Right ventricle myocardium inferior (tissue), 1 donor: ENCODE data around the gene GADD45G. TPM values are rescaled to one million over a fixed set of nuclear protein-coding genes. Genes with fewer than 3 reads are reported as not detected.

ENCODE experiments used
- ATAC-seq: fragments of 200-7000 bp; cut with Tn5 transposase; one replicate; pipeline ENCODE4 v1.9.1; 2020; ENCODE audit warnings: mild to moderate bottlenecking, moderate library complexity
- DNase-seq: peaks from one replicate; pipeline ENCODE4 v3.0.0; 2021; ENCODE audit errors: missing footprints
- intact Hi-C: fragments of 100-400 bp; cut with DNase I; formaldehyde crosslinking; loops from one replicate; pipeline ENCODE4 v1.11.0; 2022
- total RNA-seq: library from RNA; stranded (reverse); fragmentation: NEBNext Ultra II Directional; extraction: Animal tissue kit (Norgen Biotek cat#: 25700); gene quantifications from one replicate; pipeline ENCODE4 v1.2.1, GENCODE V29; 2021
- donor health status: DM: no; HTN: yes; CAD: no; lungs with severe emphysema.

GADD45G gene
- total RNA-seq, 1 donor from 2014 or later = 47.6 TPM

DNA sequence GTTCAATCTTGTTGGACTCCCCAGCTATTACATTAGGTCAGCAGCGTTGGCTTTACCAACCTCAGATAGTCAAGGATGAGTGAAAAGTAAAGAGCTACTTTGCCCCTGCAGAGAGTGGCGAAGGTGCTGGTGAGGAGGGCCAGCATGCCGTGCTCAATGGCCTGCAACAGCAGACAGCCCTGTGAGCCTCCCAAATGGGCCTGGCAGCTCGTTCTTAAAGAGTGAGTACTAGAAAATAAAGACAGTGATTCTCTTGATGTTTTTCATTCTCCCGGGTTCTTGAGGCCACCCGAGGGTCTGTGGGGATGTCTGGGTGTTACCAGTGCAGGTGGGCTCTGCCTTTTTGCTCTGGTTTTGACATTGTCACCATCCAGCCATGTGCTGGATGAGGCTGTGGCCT lies 16.2 kb downstream of the GADD45G start:
- DNase-seq = no peak
- intact Hi-C loops = loop anchor here (5.0 kb wide), 5 partner anchors 41 to 381 kb away; no protein-coding TSS in a partner anchor
- ATAC-seq = no peak

DNA sequence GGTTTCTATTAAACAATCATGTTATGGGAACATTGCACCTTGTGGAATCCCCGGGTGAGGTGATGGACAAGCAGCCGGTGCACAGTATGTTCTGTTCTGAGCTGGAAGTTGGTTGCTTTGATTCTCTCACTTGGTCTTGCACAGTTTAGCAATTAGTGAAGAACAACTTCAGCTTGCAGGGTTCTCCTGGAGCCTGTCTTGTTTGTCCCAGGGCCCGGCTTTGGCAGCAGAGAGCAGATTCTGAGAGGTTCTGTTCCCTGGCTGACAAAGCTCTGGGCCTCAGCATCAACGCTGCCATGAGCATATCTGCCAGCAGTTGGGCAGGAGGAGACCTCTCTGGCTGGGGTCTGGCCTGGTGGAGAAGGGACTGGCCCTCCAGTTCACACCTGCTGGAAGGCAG lies 16.9 kb downstream of the GADD45G start:
- no peak for DNase-seq
- intact Hi-C loops = loop anchor here (2.0 to 5.0 kb wide), 6 partner anchors 41 to 381 kb away; no protein-coding TSS in a partner anchor
- ATAC-seq = peak; percentile 32

DNA sequence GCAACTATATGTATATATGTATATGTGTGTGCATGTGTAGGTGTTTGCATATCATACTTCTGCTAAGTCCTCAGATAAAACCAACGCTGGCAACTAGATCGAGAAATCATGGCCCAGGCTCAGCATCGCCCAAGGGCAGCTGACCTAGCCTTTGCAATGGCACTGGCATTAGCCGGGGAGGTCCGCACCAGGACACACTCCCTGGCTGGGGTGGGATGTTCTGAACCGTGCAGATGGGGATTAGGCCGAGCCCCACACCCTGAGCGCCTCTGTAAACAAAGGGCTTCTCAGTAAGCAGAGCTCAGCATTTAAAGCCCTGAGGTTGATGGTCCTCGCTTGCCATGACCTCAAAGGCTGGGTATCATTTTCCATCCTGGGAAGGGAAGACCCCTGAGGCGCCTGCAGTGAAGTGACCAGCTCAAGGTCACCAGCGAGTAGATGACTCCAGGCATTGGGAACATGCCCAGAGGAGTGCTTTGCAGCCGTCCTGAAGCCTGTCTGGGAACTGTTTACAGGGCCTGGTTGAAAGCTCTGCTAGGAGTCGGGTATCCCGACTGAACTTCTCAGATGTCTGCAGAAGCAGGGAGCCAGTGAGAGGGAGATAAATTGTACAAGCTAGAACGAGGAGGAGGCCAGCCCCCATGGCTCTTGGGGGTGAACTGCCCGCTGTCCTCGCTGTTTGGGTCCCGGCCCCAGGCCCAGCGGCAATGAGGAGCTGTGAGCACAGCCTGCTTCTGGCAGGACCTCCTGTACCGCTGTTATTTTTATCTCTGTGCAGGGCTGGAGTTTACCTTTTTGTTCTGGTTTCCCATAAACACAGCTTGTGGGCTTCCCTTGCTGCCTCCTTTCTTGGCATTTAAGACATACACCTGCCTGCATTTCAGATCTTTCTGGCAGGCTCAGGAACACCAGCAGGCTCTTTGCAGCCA lies 18.4 kb downstream of the GADD45G start:
- intact Hi-C loops = loop anchor here (2.0 to 5.0 kb wide), 6 partner anchors 39 to 379 kb away; no protein-coding TSS in a partner anchor
- ATAC-seq = peak; percentile 81
- no peak for DNase-seq

DNA sequence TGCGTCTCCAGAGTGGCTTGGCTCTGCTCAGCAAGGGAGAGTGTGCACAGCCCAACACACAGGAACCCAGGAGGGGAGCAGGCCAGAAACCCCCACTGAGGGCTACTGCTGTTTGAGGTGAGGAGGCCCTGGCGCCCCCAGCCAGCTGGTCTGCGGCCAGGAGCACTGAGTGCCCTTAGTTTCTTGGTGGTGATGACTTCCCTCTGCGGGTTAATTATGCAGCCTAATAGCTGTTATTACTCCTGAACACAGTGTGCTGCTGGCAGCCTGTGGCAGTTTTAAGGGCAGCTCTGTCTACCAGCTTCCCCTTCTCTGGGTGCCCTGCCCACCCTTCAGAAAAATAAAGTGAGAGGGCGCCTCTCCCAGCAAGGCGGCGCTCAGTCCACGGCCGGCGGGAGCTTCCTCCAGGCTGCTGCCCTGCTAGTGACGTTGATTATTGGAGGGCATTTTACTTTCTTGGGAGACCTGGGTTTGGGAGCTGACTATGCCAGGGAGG lies 19.2 kb downstream of the GADD45G start:
- ATAC-seq (peak; percentile 80), DNase-seq (peak; percentile 83)
- intact Hi-C loops = loop anchor here (2.0 to 5.0 kb wide), 6 partner anchors 38 to 378 kb away; no protein-coding TSS in a partner anchor

DNA sequence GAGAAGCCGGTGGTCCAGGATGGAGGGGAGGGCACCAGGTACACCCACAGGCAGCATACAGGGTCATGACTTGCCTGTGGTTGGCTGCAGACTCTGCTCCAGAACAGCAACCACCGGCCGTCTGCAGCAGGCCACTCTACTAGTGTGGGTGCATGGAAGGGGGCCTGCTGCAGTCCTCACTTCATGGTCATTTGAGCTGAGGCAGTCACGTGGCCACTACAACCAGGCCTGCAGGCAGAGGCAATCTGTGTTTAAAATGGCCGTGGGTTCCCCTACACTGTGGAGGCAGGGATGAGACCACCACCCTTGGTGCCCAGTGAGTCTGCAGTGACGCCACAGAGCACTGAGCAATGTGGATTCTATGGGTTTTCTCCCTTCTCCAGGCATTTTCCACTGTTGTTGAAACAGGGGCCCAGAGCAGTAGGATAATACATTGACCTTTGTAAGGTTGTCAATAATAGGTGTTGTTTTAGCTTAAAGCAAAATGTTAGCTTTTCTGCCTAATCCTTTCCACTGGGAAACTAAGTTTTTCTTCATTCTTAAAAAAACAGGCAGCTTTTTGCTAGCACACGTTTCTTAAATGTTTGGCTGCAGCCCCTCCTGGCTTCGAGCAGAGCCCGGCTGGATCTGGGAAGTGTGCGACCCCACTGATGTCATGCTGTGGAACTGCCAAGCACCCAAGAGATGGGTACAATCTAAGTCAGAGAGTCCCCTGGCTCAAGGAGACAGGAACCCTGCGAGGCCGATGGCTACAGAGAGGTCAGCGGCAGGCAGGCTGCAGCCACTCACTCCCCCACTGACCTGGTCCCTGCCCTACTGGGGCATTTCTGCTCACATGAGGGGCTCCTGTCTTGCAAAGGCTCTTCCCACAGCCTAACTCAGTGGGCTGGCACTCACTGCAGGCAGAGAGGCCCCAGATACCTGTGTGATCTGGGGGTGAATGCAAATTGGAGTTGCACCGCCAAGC lies 21.2 kb downstream of the GADD45G start:
- intact Hi-C loops = no loop called here
- ATAC-seq = no peak
- DNase-seq = no peak

DNA sequence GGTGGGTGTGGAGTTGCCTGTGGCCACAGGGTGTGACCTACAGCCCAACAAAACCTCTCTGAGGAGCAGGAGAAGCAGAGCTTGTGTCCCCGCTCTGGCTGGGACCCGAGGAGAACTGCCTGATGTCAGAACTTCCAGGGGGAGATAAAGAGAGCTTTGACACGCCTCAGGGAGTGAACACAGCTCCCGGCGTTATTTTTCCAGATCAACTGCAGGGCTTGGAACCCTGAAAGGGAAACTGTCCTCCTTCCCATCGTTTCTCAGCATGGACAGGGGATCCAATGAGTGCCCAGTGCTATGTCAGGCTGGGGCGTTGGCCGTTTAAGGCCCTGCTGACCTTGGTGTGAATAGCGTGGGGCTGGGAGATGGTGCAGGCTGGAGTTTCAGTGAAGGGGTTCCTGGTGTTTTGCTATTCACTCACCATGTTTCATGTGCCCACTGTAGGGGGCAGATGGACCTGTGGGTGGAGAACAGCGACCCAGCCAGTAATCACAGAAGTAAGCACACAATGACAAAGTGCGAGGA lies 22.0 kb downstream of the GADD45G start:
- intact Hi-C loops = no loop called here
- DNase-seq (no peak), ATAC-seq (no peak)

DNA sequence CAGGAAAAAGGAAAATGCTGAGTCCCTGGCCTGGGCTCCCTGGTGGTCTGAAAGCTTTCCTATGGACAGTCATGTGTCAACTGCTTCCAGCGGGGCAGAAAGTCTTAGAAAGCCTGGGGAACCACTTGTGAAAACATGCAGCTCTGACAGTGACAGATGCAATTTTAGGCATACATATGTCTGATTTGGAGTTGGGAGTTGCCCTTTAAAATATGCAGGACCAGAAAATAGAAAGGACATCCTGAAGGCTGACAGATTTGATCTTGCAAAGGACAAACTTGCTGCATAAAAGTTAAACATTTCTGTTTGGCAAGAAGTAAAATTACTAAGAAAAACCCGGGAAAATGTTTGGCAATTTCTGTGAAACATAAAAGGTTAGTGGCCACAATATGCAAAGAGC lies 23.8 kb downstream of the GADD45G start:
- no peak for ATAC-seq
- DNase-seq = no peak
- intact Hi-C loops = no loop called here

DNA sequence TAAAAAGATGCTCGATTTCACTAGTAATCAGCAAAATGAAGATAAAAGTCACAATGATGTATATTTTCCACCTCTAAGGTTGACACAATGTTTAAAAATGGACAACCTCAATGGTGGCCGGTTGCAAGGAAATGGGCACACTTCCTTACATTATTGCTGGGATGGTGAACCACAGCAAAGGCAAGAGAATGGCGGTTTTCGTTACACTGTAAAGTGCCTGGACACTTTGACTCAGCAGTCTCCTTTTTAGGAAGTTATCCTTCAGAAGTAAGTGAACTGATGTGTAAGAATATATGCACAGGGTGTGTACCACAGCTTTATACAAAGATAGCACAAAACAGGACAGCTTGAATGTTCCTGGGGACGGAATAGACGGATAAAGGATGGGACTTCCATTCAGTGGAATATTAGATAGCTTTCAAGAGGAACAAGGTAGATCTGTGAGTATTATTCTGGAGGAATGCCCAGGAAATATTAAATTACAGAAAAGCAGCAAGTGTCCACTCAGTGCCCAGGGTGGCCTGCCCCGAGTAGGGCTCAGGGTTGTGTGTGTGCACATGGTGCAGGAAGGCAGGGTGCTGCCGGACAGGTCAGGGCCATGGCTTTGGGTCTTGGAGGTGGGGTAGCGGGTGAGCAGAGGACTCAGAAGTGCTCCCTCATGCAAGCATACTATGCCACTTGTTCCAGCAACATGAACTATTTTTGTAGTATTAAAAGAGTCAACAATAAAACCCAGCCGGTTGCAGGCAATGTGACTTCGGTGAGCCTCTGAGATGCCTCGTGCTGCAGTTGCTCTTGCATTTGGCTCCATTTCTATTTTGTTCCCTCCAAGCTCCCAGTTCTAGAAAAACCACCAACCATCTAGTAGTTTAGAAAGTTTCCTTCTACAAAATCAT lies 24.5 kb downstream of the GADD45G start:
- ATAC-seq (no peak), DNase-seq (no peak)
- intact Hi-C loops = no loop called here

DNA sequence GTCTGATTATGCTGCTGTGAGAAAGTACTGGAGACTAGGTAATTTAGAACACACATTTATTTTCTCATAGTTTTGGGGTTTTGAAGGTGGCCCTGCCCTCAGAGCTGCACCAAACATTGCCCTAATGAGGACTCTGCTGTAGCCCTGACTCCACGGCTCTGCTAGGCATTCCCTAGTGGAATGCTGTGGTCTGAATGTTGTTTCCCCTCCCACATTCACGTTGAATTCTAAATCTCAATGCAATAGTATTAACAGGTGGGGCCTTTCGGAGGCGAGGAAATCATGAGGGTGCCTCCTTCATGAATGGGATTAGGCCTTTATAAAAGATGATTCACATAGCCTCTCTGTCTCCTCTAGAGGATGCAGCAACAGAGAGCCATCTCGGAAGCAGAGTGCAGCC lies 25.7 kb downstream of the GADD45G start:
- intact Hi-C loops = no loop called here
- no peak for ATAC-seq
- DNase-seq = no peak

DNA sequence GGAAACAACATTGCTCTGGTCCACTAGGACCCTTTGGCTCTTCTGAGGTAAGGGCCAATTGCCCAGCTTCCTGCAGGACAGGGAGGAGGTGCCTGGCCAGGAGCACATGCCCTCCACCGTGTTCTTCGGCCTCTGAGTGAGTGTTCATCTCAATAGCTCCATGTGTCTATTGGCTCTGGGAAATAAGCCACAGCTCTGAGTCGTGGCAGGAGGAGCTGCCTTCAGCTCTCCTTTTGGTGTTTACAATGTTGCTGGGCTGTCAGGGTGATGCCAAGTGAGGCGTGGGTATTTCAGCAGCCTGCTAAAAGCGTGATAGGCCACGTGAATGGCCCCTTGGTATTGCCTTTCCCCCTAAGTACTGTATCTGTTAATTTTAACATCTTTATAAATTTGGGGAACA lies 26.6 kb downstream of the GADD45G start:
- ATAC-seq (no peak), DNase-seq (no peak)
- intact Hi-C loops = no loop called here

DNA sequence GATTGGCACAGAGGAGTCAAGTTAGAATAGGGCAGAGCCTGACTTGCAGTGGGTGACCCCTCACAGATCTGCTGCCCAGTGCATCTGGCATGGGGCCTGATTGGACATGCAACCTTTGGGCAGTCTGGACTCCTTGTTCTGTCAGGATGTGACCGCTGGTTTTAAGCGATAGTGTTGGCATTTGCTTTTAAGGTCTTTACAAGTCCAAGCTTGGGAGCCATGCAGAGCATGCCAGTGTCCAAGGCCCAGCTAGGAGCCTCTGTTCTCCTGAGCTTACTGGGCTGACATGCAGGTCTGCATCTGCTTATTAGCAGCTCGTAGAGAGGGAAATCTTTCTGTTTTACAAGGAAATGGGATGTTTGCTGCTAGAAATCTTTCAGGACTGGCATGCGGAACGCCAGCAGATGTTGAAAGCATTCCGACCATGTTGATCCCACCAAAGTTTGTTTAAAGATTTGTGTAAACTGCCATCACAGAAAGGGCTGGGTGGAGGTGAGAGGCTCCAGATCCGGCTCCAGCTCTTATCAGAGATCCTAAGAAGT lies 27.5 kb downstream of the GADD45G start:
- no peak for ATAC-seq
- intact Hi-C loops = no loop called here
- DNase-seq = no peak

DNA sequence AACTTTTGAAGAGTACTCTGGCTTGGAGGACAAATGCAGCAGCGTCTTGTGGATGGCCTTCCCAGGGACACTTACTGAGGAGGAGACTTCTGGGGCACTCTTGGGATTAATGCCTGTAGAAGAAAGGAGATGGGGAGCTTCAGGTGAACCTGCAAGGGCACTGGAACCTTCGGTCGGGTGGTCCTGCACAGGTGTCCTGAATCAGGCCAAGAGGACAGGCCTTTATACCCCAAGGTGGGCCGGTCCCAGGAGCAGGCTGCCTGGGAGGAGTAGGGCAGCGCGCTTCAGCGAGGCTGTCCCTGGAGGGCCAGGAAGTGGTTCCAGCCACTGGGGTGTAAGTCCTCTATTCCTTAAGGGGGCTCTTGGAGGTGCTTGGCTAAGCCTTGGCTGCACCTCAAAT lies 27.9 kb downstream of the GADD45G start:
- DNase-seq = no peak
- intact Hi-C loops = no loop called here
- ATAC-seq = no peak

DNA sequence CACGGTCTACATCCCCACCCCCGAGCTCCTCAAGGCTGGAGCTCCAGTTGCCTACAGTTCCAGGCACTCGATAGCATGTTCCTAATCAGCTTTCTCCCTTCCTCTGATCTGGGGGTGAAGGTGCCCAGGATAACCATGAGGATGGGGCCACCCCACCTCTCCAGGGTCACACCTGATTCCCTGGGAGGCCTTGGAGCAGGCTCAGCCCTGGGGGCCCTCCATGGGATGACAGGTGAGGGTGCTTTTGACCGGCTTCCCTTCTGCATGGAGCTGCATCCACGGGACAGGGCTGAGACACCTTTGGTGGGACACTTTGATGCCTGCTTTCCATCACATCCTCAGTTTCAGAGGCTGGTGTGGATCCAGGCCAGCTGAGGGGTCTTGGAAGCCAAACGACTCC lies 28.6 kb downstream of the GADD45G start:
- DNase-seq = no peak
- no peak for ATAC-seq
- intact Hi-C loops = no loop called here

DNA sequence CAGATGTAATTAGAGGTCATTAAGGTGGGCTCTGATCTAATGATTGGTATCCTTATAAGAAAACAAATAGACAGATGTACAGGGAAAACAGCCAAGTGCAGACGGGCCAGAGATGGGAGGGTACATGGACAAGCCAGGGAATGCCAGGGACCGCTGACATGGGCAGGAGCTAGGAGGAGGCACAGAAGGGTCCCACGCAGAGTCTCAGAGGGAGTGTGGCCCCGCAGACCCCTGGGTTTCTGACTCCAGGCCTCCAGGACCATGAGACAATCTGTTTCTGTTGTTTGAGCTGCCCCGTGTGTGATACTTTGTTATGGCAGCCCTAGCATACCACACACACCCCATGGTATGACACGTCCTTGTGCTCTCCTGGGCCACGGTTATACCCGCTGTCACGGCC lies 29.1 kb downstream of the GADD45G start:
- no peak for DNase-seq
- no peak for ATAC-seq
- intact Hi-C loops = no loop called here

DNA sequence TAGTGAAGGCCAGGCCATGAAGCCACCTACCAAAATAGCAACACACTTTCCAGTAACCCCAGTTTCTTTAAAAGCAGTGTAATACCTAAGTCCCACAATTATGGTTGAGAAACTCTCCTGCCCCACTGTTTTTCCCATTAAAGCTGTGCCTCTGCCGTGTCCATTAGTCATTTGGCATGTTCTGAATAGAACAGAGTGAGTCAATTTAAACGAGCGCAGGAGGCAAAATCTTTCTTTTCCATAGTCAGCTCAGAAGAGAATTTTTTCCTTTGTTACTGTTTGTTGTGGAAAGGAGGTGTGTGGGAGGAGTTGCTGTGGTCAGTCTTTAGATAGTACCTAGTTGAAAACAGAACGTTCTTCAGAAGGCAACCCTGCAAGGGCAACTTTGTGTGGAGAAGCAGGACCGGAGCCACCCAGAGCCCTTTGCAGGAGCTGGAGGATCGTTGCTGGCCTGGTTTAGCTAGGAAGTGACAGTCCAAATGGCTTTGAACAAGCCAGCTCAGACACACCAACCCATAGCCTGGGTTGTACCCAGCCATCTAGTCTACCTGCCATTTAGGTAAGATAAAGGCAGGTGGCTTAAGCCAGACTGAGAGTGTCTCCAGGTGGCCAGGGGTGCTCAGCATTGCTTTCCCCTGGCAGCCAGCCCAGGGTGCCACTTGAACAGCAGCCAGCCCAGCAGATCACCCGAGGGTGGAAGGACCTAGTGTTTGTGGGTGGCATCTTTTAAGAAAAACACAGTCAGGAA lies 30.4 kb downstream of the GADD45G start:
- ATAC-seq (no peak), DNase-seq (no peak)
- intact Hi-C loops = no loop called here

DNA sequence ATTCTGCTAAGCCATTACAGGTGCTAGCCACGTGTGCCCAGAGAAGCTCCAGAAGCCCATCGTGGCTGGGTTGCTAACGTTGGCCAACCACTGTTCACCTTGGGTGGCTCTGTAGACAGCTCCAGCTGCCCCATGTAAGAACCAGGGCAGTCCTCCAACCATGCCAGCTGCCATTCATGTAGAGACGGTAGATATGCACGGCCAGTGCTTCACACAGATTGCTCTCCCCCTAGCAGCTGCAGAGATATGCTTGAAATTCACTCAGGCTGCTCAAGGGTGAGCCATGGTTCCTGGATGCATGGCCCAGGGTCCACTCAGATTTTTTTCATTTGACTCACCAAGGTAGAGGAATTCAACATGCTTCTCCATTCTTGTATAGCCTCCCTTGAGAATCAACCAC lies 31.0 kb downstream of the GADD45G start:
- ATAC-seq (no peak), DNase-seq (no peak)
- intact Hi-C loops = no loop called here

DNA sequence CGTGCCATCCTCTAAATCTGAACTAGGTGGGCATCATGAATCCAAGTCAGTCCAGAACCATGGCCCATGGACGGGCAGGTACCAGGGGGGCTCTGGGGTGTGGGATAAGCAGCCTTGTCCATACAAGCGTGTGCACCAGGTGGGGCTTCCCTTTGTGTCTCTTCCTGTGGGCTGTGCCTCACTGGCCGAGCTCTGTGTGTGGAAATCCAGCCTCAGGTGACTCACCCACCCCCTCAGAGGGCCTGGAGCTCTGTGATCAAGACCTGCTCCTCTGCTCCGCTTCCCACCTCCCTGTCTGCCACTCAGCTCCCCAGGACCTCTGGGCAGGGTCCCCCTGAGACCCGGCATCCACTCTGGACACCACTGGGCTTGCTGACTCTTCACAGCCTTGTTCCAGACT lies 33.0 kb downstream of the GADD45G start:
- no peak for ATAC-seq
- DNase-seq = no peak
- intact Hi-C loops = no loop called here
